ENCODE data around the gene NRBF2.

The NRBF2 gene

DNA sequence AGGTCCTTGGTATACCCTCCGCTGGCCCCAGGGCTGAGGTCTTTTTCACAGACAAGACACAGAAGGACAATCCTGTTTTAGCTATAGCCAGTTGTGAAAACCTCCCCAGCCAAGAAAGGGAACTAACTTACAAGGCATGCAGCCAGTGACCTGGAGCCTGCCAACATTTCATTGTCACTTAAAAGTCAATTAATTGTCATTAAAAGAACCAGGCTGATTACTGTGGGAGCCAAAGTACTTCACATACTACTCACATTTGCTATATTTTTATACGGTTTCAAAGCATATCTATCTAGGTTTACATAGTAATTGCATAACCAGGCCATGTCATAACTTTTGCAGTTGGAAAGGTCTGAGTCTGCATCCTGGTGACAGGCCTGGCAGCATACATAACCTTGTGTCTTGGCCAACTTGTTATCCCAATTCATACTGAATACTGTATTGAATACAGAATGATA, 31.1 kb downstream of the NRBF2 start:
- DNase-seq (ENCODE audit: low read depth) = no peak

DNA sequence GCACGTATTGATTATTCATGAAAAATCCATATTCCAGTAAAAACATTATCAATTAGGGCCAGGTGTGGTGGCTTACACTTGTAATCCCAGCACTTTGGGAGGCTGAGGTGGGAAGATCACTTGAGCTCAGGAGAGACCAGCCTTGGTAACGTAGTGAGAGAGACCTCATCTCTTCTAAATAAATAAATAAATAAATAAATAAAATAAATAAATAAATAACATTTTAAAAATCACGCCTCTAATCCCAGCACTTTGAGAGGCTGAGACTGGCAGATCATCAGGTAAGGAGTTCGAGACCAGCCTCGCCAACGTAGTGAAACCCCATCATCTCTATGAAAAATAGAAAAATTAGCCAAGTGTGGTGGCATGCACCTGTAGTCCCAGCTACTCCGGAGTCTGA, 32.1 kb downstream of the NRBF2 start:
- no peak for DNase-seq (ENCODE audit: low read depth)

GRCh38 chr10:63166742-63167258, 33.7 kb downstream of the NRBF2 start:
- DNase-seq (ENCODE audit: low read depth) = peak; percentile 9

DNA sequence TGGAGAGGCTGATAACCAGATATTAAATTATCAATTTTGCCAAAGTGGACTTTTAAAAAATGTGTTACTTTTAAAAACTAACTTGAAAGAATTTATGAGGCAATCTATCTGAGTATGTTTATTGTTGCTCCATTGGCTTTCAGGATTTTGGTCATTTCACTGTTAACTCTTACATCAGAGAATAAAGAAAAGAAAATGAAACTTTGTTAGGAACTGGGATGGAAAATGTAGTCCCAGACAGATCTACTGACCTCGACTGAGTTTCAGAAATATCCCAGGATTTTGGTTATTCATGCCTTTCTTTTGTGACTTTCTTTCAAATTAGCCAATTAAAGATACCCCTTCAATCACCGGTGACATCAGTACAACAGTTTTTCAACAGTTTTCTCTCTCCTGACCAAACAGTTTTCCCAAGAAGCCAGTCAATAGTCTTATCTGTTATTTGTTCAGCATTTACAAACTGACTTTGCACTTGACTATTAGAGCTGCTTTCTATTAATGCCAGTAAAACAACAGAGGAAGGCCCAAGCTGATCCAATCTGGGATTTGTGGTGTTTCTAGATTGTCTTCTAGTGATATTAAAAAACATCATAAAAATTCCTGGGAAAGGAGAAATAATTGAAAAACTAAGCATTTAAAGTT, 35.8 kb downstream of the NRBF2 start:
- DNase-seq (ENCODE audit: low read depth) = no peak

- no peak for DNase-seq (ENCODE audit: low read depth)
These were observed 36.5 kb downstream of the NRBF2 start for GRCh38 chr10:63169624-63170023.

- DNase-seq (ENCODE audit: low read depth) = no peak
These were observed 38.2 kb downstream of the NRBF2 start for GRCh38 chr10:63171255-63171855.

GRCh38 chr10:63171926-63172325, 38.8 kb downstream of the NRBF2 start:
- DNase-seq (ENCODE audit: low read depth) = no peak

- no peak for DNase-seq (ENCODE audit: low read depth)
These were observed 40.5 kb downstream of the NRBF2 start for GRCh38 chr10:63173468-63174232.

- DNase-seq (ENCODE audit: low read depth) = no peak
These were observed 42.4 kb downstream of the NRBF2 start for GRCh38 chr10:63175534-63175933.

- DNase-seq (ENCODE audit: low read depth) = no peak
These were observed 59.7 kb downstream of the NRBF2 start for GRCh38 chr10:63192826-63193225.

GRCh38 chr10:63197344-63198092, 64.4 kb downstream of the NRBF2 start:
- DNase-seq (ENCODE audit: low read depth) = no peak

- DNase-seq (ENCODE audit: low read depth) = no peak
These were observed 66.6 kb downstream of the NRBF2 start for GRCh38 chr10:63199716-63200115.

DNA sequence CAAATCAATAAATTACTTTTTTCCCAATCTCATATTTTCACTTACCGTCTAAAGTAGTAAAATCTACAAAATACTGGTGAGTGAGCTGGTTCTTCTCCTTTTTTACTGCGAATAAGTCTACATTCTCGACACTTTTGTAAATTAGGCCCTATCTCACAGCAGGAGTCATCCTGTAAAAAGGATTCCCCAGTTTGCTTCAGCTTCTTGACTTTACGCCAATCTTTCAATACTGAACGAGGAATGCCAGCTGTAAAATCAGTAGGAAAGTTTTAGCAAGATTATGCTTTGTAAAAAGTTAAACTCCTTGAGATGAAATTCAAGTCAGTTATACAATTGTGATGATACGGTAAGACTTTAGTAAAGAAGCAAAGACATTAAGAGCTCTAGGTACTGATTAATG, 67.3 kb downstream of the NRBF2 start:
- DNase-seq (ENCODE audit: low read depth) = no peak

DNA sequence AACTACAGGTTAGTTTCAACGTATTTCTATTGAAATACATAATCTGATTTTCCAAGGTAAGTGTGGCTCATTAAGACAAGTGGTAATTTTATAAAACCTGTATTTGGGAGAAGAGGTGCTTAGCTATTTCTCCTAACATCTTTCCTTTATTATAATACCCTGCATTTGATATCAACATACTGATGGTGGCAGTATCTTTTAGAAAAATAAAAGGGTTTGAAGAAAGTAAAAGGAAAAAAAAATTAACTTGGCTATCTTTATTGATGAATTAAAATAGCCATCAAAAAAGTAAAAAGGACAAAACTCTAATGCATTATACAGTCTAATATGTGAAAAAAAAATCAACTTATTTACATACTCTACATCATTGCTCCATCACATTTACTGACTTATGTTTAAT, 68.0 kb downstream of the NRBF2 start:
- no peak for DNase-seq (ENCODE audit: low read depth)
